SIG-M5 treated with dmso at 0.1 percent for 504 hours (cell line): Measurements from ENCODE around the gene CTNND2.
A peak's percentile ranks its signal among the peaks of the same experiment; 100 is the strongest.
"Not testable (repeated sequence)": the region's sequence is repeated elsewhere in the genome, so short reads cannot be mapped to it uniquely, and the experiment has no call there.

Source experiments
- DNase-seq: peaks from one replicate; lab custom pipeline; 2025; ENCODE audit not compliant: unreplicated experiment; lab: John Stamatoyannopoulos, UW

Gene CTNND2

DNA sequence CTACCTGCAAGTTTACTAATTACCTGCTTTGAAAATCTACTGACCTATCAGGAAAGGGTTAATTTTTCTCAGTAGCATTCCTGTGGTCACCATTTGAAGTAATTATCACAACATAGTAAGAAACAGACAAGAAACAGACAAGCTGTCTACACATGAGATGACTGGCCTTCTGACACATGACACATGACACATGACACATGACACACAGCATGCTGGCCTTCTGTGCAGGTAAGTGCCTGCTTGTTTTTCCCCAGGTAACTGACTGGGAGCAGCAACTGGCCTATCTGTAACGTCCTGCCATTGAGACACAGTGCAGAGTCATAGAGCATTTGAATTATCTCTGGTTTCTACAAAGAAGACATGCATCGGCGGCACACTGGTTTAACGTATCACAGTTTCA lies 222.4 kb downstream of the CTNND2 start:
- DNase-seq: no peak

- no peak for DNase-seq
Measured at GRCh38 chr5:11679676-11680075, 224.6 kb downstream of the CTNND2 start.

DNA sequence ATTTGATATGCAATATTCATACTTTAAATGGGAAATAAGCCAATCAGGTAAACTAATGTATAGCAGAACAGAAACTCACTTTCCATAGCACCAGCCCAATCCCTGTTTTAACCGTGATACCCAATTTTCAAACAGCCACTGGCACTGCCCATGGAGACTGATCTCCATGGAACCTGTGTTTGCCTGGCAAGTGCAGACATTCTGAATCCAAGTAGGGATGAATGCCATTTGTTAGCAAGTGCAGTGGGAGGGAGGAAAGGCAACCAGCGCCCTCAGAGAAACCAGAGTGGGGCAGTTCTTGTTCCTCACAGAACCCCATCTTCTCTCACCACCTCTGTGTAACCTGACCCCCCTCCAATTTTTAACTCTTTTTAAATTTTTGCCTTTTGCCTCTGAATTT lies 229.1 kb downstream of the CTNND2 start:
- DNase-seq: no peak

DNA sequence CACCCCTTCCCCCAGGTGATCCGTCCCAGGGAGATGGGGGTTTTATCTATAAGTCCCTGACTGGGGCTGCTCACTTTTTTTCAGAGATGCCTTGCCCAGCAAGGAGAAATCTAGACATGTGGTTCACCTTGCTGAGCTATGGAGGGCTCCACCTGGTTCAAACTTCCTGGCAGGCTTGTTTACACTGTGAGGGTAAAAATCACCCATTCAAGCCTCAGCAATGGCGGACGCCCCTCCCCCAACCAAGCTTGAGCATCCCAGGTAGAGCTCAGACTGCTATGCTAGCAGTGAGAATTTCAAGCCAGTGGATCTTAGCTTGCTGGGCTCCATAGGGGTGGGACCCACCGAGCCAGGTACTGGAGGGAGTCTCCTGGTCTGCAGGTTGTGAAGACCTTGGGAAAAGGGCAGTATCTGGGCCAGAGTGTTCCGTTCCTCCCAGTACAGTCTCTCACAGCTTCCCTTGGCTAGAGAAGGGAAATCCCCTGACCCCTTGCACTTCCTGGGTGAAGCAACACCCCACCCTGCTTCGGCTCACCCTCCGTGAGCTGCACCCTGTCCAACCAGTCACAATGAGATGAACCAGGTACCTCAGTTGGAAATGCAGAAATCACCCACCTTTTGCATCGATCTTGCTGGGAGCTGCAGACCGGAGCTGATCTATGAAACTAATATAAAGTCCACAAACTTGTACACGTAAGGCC lies 231.7 kb downstream of the CTNND2 start:
- no peak for DNase-seq

- no peak for DNase-seq
Measured at GRCh38 chr5:11658376-11658775, 245.9 kb downstream of the CTNND2 start.

DNA sequence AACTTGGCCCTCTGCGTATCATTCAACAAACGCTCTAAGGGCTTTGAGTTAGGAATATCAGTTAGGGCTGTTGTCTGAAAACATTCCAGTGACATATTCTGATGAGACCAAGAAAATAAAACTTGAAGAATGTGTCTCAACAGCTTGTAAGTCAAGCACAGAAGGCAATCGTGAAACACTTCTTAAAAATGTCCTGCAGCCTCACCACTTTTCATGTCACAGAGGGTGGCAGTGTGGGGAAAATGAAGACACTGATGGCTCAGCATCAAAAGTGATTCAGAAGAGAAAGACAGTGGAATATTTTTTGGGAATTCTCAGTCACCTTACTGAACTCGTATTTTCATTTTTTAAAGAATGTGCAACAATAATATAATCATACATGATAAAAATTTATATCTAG lies 247.3 kb downstream of the CTNND2 start:
- DNase-seq: no peak

- DNase-seq: no peak
Measured at GRCh38 chr5:11655681-11656080, 248.6 kb downstream of the CTNND2 start.

DNA sequence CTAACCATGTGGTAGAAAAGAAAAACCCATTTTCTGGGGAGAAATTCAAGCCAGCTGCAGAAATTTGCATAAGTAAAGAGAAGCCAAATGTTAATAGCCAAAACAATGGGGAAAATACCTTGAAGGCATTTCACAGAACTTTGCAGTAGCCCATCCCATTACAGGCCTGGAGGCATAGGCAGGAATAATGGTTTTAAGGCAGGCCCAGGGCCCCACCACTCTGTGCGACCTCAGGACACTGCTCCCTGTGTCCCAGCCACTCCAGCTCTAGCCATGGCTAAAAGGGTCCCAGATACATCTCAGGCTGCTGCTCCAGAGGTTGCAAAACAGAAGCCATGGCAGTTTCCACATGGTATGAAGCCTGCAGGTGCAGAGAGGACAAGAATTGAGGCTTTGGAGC lies 253.3 kb downstream of the CTNND2 start:
- DNase-seq: no peak

GRCh38 chr5:11646141-11646540 lies 258.1 kb downstream of the CTNND2 start:
- DNase-seq: no peak

DNA sequence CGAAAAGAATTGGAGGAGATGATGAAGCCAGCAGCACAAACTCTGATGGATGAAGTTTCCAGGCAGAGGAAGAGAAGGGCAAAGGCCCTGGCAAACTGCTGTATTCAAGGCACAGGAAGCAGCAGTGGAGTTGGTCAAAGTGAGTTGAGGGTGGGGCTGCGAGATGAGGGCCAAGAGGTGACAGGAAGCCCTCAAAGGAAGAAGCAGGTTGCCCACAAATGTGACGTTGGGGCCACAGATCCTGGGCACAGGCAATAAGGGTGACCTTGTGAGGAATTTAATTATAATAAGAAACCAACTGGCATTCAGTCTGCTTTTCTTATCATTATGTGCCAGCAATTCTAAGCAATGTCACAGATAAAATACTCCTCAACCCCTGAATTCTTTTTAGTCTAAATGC lies 261.8 kb downstream of the CTNND2 start:
- no peak for DNase-seq

GRCh38 chr5:11640158-11640873 lies 263.9 kb downstream of the CTNND2 start:
- DNase-seq: no peak

DNA sequence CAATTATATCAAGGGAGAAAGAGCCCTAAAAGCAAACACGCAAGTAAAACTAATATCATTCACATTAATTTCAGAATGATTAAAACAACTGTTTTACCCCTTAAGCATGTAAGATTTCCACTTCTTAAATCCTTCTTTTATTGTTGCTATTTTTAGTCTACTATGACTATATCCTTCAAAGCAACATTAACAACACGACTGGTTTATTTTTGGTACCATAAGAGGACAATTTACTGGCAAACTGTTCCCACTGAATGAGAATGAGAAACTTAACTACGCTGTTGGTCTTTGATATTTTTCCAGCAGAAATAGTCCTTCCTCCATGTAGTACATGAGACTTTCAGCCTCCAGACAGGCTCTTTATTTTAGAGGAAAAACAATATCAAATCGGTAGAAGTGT lies 281.5 kb downstream of the CTNND2 start:
- no peak for DNase-seq

DNA sequence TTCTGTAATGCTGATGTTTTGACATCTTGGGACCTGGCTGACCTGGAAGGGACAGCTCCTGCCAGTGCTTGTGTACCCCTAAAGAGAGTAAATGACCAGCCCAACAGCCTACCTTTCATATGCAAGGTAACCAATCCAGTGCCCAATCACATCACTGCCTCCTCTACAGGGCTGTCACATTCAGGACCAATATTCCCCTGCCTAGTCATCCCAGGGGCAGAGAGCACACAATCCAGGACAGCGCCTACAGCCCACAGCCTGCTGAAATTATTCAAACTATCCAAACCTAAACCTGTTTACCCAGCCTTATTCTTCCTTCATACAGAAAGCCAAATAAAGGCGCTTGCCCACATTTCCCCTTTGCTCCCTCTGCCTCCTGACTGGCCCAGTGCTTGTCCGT lies 284.1 kb downstream of the CTNND2 start:
- no peak for DNase-seq

DNA sequence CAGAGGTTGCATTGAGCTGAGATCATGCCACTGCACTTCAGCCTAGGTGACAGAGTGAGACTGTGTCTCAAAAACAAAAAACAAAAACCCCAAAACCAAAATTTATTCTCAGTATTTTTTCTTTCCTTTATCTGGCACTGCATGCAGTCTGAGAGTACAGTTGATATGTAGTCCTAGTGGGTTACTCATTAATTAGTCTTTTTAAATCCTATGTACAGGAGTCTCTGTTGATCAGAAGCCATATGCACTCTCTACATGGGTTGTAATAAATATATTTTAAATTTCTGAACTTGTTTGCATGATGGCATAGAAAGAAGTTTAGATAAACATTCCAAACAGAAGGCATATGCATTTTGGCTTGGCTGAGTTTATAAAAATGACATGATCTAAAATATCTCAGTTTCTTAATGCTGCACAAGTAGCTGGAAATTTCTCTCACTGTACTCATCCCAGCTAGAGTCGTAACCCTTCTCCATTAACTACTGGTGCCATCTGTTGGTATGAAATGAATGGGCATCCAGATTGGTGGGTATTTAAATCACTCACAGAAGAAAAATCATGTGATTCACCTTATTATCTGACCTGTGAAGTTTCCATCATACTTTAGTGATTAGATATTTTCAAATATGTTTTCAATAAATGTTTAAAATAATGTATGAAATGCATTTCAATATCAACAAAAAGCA lies 284.8 kb downstream of the CTNND2 start:
- peak; percentile 17 for DNase-seq

- no peak for DNase-seq
Measured at GRCh38 chr5:11617080-11617479, 287.2 kb downstream of the CTNND2 start.

GRCh38 chr5:11616624-11617023 lies 287.6 kb downstream of the CTNND2 start:
- DNase-seq: not testable (repeated sequence)

GRCh38 chr5:11611011-11611410 lies 293.2 kb downstream of the CTNND2 start:
- DNase-seq: no peak

GRCh38 chr5:11609570-11610303 lies 294.5 kb downstream of the CTNND2 start:
- DNase-seq: no peak

GRCh38 chr5:11608530-11608929 lies 295.7 kb downstream of the CTNND2 start:
- DNase-seq: no peak

DNA sequence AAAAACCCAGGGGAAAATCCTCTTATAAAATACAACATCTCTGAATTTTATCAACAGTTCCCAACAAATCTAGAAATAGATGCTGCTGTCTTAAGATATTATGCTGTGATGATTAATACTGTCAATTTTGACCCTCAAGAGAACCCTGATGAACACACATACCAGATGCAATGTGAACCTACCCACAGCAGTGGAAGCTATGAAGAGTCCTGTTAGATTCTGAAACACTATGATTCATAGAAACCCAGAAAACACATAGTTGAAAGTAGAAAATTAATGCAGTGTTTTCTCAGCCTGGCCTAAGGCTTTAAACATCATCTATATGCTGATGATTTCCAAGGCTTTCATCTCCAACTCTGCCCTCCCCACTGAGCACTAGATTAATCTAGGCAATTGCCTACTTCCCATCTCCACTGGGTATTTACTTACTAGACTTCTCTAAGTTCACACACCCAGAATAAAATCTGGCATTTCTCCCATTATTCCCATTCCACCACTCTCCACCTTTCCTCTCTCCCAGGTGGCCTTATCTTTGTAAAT lies 296.2 kb downstream of the CTNND2 start:
- no peak for DNase-seq

DNA sequence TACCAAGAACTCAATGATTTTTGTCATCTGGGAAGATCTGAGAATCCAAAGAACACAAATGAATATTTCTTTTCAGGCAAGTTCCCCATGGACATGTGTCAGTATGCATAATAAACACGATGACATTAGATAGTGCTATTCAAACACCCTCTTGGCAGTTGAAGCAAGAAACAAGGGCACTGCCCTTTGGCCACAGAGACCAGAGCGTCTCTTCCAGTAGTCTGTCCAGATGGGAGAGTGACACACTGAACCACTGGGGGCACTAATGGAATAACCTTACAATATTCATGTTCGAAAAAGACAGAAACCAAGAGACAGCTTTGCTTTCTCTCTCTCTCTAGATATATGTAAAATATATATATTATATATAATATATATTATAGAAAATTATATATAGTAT lies 301.9 kb downstream of the CTNND2 start:
- peak; percentile 2 for DNase-seq
